NCI-H226 (cell line): ENCODE measurements around the gene PLEK2.

Source experiments
- DNase-seq: peaks from one replicate; pipeline ENCODE4 v3.0.0-alpha.2; 2015

The PLEK2 gene

DNA sequence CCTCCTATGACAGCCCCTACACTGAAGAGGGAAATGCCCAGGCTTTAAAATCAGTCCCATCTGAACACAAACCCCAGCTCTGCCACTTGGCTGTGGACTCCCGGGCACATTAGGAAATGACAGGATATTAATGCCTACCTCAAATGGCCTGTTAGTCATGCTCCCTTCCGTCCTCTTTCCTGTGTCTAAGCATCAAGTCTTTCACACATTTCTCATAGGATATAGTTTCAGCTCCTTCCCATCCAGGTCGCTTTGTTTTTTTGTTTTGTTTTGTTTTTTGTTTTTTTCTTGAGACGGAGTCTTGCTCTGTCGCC, 16.1 kb downstream of the PLEK2 start:
- DNase-seq = no peak

DNA sequence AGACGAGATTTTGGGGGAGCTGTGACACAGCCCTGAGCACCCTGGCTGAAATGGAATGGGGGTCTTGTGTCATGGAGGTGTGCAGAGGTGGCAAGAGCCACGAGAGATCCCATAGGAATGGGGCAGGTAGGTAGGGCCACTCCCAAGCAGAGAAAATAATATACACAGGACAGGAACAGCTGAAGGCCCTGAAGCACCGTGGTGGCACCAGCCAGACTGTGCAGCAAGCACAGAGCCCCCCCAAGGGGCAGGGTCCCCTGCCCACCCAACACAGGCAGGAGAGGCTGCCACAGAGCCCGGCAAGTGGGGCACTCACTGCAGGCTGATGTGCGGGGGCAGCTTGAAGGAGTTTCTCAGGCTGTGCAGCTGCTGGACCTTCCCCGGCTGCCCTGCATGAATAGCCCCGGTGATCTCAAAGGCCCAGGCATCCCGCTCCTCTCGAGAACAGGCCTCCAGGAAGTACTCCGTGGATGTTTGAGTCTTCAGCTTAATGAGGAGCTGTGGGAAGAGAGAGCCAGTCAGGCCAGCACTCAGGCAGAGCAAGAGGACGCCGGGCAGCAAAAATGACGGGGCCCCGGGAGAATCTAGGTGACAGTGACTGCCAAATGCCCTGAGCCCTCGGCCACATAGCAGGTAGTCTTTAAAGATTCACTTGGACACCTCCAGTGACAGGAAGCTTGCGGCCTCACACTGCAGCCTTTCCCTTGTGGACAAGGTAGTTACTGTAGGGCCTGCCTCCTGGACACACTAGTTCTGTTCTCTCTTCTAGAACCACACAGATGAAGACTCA, 16.7 kb downstream of the PLEK2 start:
- no peak for DNase-seq

DNA sequence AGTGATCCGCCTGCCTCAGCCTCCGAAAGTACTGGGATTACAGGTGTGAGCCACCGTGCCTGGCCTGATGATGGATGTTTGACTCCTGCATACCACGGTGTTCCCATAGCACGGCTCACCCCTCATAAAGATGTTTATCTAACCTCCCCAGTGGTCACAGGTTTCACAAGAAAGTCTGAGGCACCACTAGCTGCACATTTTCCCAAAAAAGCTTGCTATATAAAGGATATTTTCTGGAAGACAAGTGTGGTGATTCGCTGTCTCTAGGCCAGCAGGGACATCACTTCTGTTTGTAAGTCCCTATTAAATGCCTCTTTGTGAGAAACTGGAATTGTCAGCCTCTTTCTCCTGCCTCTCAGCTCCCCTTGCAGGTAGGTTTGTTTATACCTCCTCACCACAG, 18.3 kb downstream of the PLEK2 start:
- DNase-seq = no peak

DNA sequence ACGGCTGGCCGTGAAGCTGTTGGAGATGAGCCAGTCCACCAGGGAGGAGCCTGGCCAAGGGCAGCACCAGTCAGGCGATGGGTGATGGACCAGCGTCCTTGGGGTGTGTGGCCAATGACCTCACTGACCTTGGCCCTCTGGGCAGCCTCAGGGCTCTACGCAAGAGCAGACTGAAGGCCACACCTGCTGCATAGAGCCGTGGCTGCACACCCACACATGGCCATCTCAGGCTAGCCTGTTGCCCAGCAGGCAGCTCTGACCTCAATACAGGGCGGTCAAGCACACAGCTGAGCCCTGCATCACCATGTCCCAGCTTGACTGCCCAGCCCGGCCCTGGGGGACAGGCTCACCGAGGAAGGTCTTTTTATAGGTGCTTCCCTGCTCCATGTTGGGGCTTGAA, 19.2 kb downstream of the PLEK2 start:
- DNase-seq = no peak

DNA sequence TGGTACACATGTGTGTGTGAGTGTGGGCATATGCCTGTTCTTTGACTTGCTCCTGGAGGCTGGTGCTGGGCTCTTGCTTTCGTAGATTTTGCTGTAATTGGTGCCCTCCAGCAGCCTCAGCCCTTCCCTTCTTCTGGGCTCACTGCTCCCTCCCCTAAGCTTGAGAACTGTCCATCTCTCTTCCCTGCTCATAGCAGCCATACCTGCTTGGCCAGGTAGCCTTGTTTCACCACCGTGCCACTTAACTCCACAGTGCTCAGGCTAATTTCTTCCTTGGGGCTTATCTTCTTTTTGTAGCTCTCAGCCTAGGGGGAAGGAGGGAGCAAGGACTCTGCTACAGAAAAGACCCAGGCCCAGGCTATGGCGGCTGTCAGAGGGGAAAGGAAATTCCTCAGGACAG, 19.8 kb downstream of the PLEK2 start:
- DNase-seq = no peak

DNA sequence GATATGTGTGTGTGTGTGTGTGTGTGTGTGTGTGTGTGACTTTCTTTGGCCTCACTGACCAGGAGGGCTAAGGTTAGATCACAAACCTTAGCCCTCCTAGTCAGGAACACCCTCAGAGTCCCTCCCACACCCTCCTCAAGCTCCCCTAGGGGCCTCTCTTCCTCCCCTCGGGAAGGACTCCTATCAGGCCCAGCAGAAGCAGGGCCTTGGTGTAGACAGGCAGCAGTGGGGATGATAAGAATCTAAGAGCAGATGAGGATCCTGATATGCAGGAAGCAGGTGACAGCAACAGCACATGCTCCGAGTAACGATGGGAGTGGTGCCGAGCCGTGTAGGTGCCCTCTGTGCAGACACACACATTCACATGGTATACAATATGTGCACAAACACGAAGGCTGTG, 20.7 kb downstream of the PLEK2 start:
- no peak for DNase-seq

DNA sequence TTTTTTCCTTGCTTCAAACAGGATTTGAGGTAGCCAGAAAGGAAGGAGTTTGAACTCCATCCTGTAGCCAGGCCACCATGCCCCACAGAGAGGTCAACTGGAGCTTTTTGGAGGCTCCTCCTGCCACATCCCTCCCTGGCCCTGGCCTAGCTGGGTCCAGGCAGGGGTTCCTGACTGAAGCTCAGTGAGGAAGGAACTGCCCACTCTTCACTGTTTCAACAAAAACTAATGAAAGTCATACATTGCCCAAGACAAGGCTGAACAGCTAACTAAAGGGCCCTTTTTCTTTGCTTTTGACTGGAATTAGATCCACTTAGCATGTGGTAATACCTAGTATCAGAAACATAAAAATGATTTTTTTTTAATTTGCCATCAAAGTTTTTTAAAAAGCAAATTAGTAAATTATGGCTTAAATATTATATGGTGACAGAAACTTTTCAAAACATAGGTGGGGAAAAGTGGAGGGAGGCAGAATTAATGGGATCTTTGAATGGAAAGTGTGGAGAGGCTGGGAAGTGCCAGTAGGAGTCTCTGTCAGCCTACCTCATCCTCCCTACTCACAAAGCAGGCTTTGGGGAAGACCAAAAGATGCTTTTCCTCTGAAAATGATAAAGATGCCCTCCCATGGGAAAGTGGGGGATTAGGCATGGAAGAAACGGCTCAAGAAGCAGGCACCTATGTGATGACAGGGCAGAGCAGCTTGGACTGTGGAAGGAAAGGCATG, 22.0 kb downstream of the PLEK2 start:
- no peak for DNase-seq

DNA sequence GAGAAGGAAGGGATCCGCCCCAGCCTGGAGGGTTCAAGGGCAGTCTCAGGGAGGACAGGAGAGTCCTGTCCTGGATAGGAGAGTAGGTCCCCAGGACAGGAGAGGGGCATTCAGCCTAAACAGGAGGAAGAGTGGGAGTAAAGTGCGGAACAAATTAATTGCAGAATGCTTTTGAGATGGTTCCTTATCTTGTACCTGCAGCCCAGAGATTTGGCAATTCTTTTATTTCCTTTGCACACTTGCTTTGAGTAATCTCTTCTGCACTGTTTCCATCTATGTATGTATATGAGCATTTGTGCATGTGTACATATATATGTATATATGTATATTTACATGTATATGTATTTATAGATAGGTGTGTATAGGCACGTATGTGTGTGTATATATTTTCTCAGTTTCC, 22.7 kb downstream of the PLEK2 start:
- DNase-seq = no peak

DNA sequence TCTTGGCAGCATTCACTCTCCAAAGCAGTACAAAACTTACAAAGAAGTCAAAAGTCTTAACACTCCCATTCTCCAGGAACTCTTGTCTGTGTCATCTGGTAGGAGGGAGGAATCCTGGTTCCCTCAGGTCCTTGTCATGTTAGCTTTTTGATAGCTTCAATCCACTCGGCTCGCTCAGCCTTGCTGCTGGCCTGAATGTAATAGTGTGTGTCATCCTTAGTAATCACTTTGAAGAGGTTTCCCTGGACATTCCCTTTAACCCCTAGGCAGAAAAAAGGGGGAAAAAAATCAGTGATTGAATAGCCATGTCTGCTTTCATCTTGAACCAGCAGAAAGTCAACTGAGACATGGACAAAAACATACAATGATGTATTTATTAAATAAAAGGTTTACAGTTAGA, 24.8 kb downstream of the PLEK2 start:
- DNase-seq = no peak

DNA sequence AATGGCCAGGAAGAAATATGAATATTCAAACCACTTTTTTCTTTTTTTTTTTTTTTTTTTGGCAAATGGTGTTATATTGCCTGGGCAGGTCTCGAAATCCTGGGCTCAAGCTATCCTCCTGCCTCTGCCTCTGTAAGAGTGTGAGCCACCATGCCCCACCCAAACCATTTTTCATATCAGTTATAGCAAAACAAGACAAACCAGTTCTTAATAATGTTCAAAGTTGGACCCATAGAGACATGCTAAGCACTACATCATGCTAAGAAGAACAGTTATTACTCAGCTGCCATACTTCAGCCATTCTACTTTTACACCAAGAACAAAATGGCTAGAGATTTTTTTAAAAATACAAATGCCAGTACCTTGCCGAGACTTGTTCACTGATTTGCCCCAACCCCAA, 26.3 kb downstream of the PLEK2 start:
- no peak for DNase-seq

DNA sequence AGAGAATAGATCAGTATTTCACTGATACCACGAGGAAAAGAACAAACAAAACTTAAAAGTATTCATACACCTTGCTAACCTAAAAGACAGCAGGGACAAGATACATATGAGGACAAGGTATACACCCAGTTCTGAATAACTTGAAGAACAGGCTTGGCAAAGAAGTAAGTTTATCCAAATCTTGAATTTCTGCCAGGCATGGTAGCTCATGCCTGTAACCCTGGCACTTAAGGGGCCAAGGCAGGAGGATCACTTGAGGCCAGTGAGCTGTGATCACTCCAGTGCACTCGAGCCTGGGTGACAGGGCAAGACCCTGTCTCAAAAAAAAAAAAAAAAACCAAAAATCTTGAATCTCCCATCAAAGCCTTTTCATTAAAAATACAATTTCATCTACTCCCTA, 26.8 kb downstream of the PLEK2 start:
- no peak for DNase-seq

DNA sequence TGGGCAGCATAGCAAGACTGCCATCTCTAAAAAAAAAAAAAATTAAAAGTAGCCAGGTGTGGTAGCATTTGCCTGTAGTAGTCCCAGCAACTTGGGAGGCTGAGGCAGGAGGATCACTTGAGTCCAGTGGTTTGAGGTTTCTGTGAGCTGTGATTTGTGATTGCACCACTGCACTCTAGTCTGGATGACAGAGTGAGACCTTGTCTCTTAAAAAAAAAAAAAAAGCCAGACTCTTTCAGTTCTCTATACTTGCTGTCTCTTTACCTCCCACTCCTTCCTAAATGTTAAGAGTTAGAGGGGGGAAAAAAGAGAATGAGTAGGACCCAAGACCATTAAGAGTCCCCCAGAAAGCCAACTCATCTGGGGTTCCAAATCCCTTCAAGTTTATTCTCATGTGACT, 34.0 kb downstream of the PLEK2 start:
- no peak for DNase-seq

DNA sequence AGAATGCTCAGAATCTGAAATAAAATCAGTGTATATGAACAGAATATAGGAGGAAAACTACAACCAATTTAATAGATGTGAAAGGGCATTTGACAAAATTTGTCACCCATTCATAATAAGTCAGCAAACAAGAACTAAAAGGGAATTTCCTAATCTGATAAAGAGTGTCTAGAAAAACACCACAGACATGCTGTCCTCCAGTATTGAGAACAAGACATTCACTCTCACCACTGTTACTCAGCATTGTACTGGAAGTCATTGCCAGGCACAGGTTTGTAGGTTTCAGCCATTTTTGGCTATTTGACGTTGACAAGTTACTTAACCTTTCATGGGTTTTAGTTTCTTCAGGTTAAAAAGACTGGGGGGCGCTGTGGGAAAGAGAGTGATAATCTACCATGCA, 38.6 kb downstream of the PLEK2 start:
- DNase-seq = no peak

DNA sequence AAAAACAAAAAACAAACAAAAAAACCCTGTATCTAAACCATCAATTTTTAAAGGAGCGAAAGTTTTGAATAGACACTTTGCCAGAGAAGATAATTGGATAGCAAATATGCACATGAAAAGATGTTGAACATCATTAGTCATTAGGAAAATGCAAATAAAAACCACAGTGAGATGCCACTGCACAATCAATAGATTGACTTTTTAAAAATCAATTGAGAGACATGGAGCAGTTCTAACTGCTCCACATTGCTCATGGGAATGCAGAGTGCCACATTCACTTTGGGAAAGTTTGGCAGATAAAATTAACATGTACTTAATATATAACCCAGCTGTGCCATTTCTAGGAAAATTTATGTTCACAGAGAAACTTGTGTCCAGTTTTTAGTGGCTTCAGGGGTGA, 39.1 kb downstream of the PLEK2 start:
- no peak for DNase-seq

DNA sequence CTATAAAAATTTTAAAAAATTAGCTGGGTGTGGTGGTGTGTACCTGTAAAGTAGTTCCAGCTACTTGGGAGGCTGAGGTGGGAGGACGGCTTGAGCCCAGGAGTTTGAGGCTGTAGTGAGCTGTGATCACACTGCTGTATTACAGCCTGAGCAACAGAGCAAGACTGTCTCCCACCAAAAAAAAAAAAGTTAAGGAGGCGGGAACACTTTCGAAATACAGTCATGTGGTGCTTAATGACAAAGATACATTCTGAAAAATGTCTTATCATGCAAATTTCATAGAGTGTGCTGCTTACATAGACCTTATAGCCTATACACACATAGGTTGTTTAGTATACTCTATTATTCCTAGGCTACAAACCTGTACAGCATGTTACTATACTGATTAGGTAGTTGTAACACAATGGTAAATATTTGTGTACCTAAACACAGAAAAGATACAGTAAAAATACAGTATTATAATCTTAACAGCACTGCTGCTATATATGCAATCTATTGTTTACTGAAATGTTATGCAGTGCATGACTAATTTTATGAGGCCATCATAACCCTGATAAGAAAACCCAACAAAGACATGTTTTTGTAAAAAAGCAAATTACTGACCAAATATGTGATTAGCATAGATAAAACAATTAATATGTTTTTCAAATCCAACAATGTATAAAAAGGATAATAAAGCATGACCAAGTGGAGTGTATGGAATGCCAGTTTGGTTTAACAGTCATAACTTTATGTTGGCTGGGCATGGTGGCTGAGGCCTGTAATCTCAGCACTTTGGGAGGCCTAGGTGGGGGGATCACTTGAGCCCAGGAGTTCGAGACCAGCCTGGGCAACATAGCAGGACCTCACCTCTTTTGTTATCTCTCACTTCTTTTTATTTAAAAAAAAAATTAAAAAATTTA, 40.5 kb downstream of the PLEK2 start:
- DNase-seq = no peak

DNA sequence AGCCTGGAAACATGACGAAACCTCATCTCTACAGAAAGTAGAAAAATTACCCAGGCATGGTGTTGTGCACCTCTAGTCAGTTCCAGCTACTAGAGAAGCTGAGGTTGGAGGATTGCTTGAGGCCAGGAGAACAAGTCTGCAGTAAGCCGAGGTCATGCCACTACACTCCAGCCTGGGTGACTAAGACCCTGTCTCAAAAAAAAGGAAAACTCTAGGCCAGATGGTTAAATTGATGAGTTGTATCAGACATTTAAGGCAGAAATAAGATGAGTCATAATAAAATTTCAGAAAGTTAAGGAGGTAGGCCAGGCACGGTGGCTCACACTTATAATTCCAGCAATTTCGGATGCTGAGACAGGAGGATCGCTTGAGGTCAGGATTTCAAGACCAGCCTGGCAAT, 41.1 kb downstream of the PLEK2 start:
- DNase-seq = no peak

DNA sequence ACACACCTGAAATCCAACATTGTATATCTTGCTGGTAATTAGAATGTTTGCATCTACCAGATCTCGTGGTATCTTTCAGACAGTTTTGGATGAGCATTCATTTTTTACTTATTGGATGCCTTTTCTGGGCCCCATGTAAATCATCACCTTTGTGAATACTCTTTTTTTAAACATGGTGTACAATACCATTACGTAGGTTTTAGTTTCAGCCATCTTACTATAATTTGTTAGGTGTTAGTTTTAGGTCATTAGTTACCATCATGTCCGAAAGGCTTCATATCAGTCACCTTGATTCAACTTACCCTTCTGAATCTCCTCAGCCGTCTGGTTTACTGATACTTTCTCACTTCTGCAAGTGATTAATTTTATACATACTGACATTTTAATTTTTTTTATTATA, 46.5 kb downstream of the PLEK2 start:
- DNase-seq = no peak

DNA sequence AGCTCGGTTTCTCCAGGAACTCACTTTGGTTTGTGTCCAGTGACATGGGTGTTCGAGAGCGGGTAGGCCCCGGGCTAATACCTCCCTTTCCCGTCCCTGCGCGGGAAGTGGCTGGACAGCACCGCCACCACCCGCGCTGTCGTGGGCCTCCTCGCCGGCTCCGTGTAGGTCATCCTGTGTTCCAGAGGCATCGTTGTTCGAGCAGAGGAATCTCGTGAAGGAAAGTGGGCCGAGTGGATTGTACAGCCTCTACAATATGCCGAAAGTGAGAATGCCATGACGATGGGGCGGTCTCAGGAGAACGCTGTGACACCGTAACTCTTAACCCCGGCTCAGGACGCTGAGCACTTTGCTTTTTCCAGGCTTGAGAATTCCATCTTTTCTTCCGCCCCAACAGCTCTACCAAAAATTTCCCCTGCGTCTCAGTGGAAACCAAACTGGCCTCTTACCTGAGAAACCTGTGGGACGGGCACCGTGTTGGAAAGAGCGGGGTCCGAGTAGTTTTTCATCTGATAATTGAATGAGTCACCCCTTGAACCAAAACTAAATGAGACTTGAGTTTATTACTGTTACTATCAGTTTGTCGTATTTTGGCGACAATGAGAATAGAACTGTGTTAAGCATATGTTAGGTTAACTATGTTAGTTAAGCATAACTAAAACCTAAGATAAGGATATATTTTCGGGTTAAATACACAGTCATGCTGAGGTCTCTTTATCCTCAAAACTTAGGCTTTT, 51.3 kb downstream of the PLEK2 start:
- no peak for DNase-seq

DNA sequence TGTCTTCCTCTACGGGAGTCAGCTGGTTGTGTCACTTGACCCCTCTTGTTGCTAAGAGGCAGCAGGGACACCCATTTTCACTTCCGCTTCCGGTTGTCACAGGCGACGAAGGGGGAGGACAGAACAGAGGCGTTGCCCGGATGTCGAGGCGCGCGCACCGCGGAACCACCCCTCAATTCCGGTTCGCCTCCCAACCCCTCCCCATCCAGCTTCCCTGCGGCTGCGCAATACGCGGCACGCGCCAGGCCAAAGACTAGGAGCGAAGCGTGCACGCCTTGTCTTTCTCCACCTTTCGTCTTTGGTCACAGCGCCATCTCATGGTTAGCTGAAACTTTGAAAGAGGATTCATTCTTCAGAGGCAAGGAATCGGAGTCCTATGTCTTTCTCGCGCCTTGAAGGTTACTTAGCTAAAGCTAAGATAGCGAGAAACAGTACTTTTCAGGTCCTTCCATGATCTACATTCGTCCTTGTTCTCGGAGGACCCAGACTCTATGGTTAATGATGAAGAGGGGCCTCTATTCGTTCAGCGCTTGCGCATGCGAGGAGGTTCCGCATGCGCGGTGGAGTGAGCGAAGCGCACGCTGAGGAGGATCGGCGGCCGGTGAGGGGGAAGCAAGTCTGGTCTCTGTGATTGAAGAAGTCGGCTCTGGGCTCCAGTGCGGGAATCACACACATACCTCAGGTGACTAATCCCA, 52.0 kb downstream of the PLEK2 start, which contains the start of the genes ATP6V1D and EIF2S1:
TSS of gene ATP6V1D (minus strand) at position 30 of the 695 bp plus-strand sequence. CDS start 106 bp downstream, outside the sequence.
TSS of gene EIF2S1 (plus strand) at position 554 of the 695 bp plus-strand sequence. CDS start 4,440 bp downstream, outside the sequence.
- DNase-seq = peak; percentile 97

DNA sequence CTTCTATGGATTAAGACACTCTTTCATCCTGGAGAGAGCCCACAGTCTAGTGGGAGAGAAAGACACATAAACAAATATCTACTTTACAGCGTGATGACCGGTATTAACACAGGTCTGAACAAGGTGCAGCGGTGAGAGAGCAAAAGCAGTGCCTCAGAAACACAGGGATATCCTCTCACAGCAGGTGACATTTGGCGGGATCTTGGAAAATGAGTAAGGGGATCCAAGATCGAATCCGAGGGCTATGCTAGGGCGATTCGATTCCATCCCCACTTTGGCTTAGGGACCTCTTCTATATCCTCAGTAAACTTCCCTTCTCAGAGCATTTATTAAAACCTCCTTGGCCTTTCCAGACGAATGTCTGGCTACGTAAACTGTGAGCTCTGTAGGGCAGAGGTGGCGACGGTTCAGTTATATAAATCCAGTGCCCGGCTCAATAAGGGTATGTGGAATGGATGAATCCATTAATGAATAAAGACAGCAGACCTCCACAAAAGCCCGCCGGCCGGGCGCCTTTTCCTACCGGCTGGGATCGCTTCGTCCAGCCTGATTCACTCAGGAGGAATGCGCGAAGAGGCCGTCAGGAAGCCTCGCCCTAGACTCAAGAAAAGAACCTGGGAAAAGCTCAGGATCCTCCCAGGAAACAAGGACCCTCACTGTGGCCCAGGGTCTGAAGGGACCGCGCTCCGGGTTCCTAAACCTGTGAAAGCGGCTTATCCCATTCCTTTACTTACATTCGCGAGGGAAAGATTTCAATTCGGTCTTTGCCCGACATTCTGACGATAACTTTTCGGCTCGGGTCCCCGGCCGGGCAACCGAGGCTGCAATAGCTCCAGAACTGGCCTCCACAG, 52.8 kb downstream of the PLEK2 start:
- peak; percentile 57 for DNase-seq

DNA sequence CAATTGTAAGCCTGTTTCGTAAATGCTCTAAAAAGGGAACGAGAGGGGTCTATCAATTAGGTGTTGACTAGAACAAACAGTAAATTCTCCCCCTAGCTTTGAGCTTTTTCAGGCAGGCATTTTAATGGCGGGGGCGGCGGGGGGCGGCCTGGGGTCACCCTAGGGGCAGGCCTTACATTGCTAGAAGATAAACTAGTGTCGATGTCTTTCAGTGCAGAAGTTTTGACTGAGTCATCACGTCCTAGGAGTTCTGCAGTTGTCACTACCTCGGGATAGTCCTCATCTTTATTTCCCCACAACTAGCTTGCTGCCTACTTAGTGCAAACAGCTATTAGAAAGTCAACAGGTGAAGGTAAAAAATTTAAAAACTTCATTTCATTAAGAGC, 54.0 kb downstream of the PLEK2 start:
- no peak for DNase-seq
